K562 (cell line): Measurements from ENCODE around the gene FBXO21. TPM values are rescaled to one million over a fixed set of nuclear protein-coding genes. Genes with fewer than 3 reads are reported as not detected.

Experiments
- CHD4 ChIP-seq: fragments of 200-600 bp; sonication (generic); IDR thresholded peaks from 3 replicates; pipeline ENCODE4 v1.6.1; 2012; ENCODE audit warnings: low read depth, mild to moderate bottlenecking, mixed read lengths, low read length, inconsistent platforms; ENCODE audit not compliant: insufficient read depth, insufficient replicate concordance, poor library complexity, severe bottlenecking
- MBD1 ChIP-seq: fragments of 250-450 bp; sonication (Bioruptor Pico); IDR thresholded peaks from 2 replicates; pipeline ENCODE4 v1.8.0; 2022; ENCODE audit warnings: inconsistent platforms
- NUFIP1 ChIP-seq: fragments of 450-650 bp; IDR thresholded peaks from 2 replicates; pipeline ENCODE4 v1.6.1; 2018; ENCODE audit not compliant: partially characterized antibody
- SIN3A ChIP-seq, 2 experiments: fragments of 150-350 bp in 1 of 2; IDR thresholded peaks; 2 replicates each; pipeline ENCODE4 v1.6.1; 2011 to 2016; ENCODE audit warnings: borderline replicate concordance in 2 of 2, low read depth in 2 of 2, low read length in 2 of 2, mild to moderate bottlenecking in 2 of 2, moderate library complexity in 2 of 2; ENCODE audit not compliant: control insufficient read depth in 1 of 2
- TEAD4 ChIP-seq, 2 experiments: sonication (generic) in 1 of 2; formaldehyde crosslinking in 1 of 2; IDR thresholded peaks; 2 replicates each; pipeline versions ENCODE4 v1.6.1 to v1.8.0; 2012 to 2022; ENCODE audit warnings: borderline replicate concordance in 1 of 2, inconsistent platforms in 1 of 2, low read length in 1 of 2, mild to moderate bottlenecking in 1 of 2, missing genetic modification reagents in 1 of 2
- TSC22D4 ChIP-seq: fragments of 450-650 bp; IDR thresholded peaks from 2 replicates; pipeline ENCODE4 v1.6.1; 2016; ENCODE audit warnings: missing genetic modification characterization, missing biosample characterization, control low read depth
- ZNF274 ChIP-seq: IDR thresholded peaks from 2 replicates; pipeline ENCODE4 v1.6.1; 2011; ENCODE audit warnings: low read depth, mild to moderate bottlenecking, low read length, moderate library complexity, borderline replicate concordance
- ZNF407 ChIP-seq: fragments of 450-650 bp; IDR thresholded peaks from 2 replicates; pipeline ENCODE4 v1.6.1; 2016; ENCODE audit warnings: low read depth
- ZNF586 ChIP-seq: fragments of 450-650 bp; formaldehyde crosslinking; conservative IDR thresholded peaks from 2 replicates; pipeline ENCODE4 v1.4.0; 2020; ENCODE audit warnings: mild to moderate bottlenecking, moderate library complexity
- polyA plus RNA-seq, 8 experiments: library from polyadenylated mRNA; depleted of rRNA in 4 of 8; stranded (reverse) in 5 of 8; unstranded in 3 of 8; fragments of >200 nt; fragmentation: Nextera tagmentation in 2 of 8; fragmentation: Illumina TruSeq in 1 of 8; extraction: Ambion mirVana in 2 of 8; extraction: Trizol in 1 of 8; gene quantifications; 2 replicates each; pipeline versions ENCODE4 v1.2.1 to v1.2.3, GENCODE V29; 2011 to 2014; ENCODE audit warnings: inconsistent platforms in 1 of 8, missing spikeins in 1 of 8
- total RNA-seq, 7 experiments: library from RNA; depleted of rRNA in 6 of 7; stranded (reverse); fragments of >200 nt in 6 of 7; fragmentation: Illumina TruSeq in 2 of 7; extraction: Trizol in 2 of 7; gene quantifications; 2 replicates each; pipeline versions ENCODE4 v1.2.1 to v1.2.3, GENCODE V29; 2011 to 2021; ENCODE audit warnings: low replicate concordance in 1 of 7
- TF ChIP-seq, protein P1 (sequence below): fragments of 450-650 bp; formaldehyde crosslinking; IDR thresholded peaks from 2 replicates; pipeline ENCODE4 v1.4.0; 2020; ENCODE audit warnings: mild to moderate bottlenecking, moderate library complexity
- TF ChIP-seq, protein P2 (sequence below): fragments of 250-450 bp; sonication (Bioruptor Pico); IDR thresholded peaks from 2 replicates; pipeline ENCODE4 v1.5.1; 2021; ENCODE audit warnings: mild to moderate bottlenecking

The FBXO21 gene
- total and polyA plus RNA-seq, 9 of the 15 experiments (the other 6 are each of a cell fraction or from before 2014, with no cell fraction given) = 3.0 to 50.9 (median 9.1) TPM

- no peak for TF ChIP-seq SIN3A (IDR thresholded peaks at IDR 0.05; ENCODE audit: borderline replicate concordance in 2 of 2, control insufficient read depth in 1 of 2, low read depth in 2 of 2, low read length in 2 of 2)
- TF ChIP-seq CHD4 = peak; percentile 80
- no peak for TF ChIP-seq NUFIP1
- no peak for TF ChIP-seq TSC22D4
- TF ChIP-seq, protein P1, sequence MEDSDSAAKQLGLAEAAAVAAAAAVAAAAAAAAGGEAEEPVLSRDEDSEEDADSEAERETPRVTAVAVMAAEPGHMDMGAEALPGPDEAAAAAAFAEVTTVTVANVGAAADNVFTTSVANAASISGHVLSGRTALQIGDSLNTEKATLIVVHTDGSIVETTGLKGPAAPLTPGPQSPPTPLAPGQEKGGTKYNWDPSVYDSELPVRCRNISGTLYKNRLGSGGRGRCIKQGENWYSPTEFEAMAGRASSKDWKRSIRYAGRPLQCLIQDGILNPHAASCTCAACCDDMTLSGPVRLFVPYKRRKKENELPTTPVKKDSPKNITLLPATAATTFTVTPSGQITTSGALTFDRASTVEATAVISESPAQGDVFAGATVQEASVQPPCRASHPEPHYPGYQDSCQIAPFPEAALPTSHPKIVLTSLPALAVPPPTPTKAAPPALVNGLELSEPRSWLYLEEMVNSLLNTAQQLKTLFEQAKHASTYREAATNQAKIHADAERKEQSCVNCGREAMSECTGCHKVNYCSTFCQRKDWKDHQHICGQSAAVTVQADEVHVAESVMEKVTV (CRISPR knock-in tag) = no peak
- TF ChIP-seq ZNF586 (CRISPR knock-in tag) = no peak
- no peak for TF ChIP-seq ZNF407
- TF ChIP-seq TEAD4 (IDR thresholded peaks at IDR 0.05; ENCODE audit: low read length) = no peak
- TF ChIP-seq TEAD4 (CRISPR knock-in tag; IDR thresholded peaks at IDR 0.05; ENCODE audit: borderline replicate concordance) = no peak
- TF ChIP-seq, protein P2, sequence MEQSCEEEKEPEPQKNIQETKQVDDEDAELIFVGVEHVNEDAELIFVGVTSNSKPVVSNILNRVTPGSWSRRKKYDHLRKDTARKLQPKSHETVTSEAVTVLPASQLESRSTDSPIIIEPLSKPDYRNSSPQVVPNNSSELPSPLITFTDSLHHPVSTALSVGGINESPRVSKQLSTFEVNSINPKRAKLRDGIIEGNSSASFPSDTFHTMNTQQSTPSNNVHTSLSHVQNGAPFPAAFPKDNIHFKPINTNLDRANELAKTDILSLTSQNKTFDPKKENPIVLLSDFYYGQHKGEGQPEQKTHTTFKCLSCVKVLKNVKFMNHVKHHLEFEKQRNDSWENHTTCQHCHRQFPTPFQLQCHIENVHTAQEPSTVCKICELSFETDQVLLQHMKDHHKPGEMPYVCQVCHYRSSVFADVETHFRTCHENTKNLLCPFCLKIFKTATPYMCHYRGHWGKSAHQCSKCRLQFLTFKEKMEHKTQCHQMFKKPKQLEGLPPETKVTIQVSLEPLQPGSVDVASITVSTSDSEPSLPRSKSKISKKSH (CRISPR knock-in tag) = no peak
- no peak for TF ChIP-seq ZNF274
- no peak for TF ChIP-seq MBD1 (CRISPR knock-in tag)
Observed at GRCh38 chr12:117188961-117189724, 1.1 kb downstream of the FBXO21 start (continued).
